GM12875 (cell line): ENCODE results near the gene CCDC3.

Experiments used
- H3K4me3 ChIP-seq: one replicate; pipeline ENCODE4 v1.5.1; 2011; ENCODE audit warnings: low read depth, low read length, control low read depth
- CTCF ChIP-seq: IDR thresholded peaks from 2 replicates; pipeline ENCODE4 v1.5.1; 2011; ENCODE audit warnings: low read depth, mild to moderate bottlenecking, control low read depth, inconsistent platforms, low read length, moderate library complexity, borderline replicate concordance; ENCODE audit not compliant: insufficient read depth

The CCDC3 gene

GRCh38 chr10:13019280-13019679, 17.8 kb upstream of the CCDC3 start:
- TF ChIP-seq CTCF = no peak
- H3K4me3 ChIP-seq = no peak overlapping the region

GRCh38 chr10:13018171-13018570, 16.7 kb upstream of the CCDC3 start:
- no peak overlapping the region for H3K4me3 ChIP-seq
- TF ChIP-seq CTCF = no peak

DNA sequence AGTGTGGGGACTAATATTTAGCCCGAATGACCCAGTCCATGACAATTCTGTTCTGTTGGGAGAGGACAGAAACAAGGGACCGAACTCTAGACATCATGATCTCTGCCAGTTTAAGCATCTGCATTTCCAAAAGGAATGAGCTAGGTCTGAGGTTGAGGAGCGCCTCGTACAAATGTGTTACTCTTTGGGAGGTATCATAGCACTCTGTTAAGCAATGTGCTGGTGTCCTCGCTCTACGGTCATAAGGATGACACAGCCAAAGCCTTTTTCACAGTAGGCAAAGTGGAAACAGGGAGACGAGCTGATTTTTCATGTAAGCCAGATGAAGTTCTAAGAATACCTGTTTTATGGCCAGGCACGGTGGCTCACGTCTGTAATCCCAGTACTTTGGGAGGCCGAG, 15.4 kb upstream of the CCDC3 start:
- H3K4me3 ChIP-seq = no peak overlapping the region
- TF ChIP-seq CTCF = no peak

DNA sequence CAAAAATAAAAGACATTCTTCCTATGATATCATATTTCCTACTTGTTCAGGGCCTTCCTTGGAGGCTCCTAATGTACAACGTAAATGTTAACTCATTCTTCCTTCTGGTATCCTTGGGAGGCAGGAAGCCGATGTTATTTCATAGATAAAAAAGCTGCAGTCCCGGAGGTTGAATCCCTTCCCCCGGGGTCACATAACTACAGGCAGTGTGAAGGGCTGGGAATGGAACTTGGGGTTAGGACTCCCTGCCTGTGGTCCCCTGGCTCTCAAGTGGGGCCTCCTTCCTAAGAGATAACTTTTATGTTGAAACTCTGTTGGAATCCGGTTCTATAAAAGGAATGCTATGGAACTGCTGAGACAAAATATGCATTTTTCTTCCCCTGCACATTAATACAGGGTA, 14.9 kb upstream of the CCDC3 start:
- H3K4me3 ChIP-seq = no peak overlapping the region
- no peak for TF ChIP-seq CTCF

GRCh38 chr10:13006037-13006436, 4.5 kb upstream of the CCDC3 start:
- H3K4me3 ChIP-seq = no peak overlapping the region
- TF ChIP-seq CTCF = no peak

GRCh38 chr10:13003759-13004158, 2.2 kb upstream of the CCDC3 start:
- H3K4me3 ChIP-seq = no peak overlapping the region
- TF ChIP-seq CTCF = no peak

GRCh38 chr10:13003004-13003403, 1.5 kb upstream of the CCDC3 start:
- no peak overlapping the region for H3K4me3 ChIP-seq
- TF ChIP-seq CTCF = no peak
